22Rv1 (cell line): ENCODE results near the gene ETDB.

ENCODE experiments used
- CTCF ChIP-seq: fragments of 450-650 bp; IDR thresholded peaks from 2 replicates; pipeline ENCODE4 v1.5.1; 2017; ENCODE audit warnings: mild to moderate bottlenecking
- ZFX ChIP-seq: fragments of 450-650 bp; IDR thresholded peaks from 2 replicates; pipeline ENCODE4 v1.6.1; 2017; ENCODE audit warnings: antibody characterized with exemption, borderline replicate concordance

- TF ChIP-seq CTCF (no peak), ZFX (no peak)
Measured at GRCh38 chrX:135168486-135168885, 48.2 kb upstream of the ETDB start.
